ENCODE data around the gene BRSK1. TPM values are rescaled to one million over a fixed set of nuclear protein-coding genes. Genes with fewer than 3 reads are reported as not detected.

The BRSK1 gene
- total and polyA plus RNA-seq, 2 of the 13 experiments (the other 11 are each of a cell fraction or from before 2014, with no cell fraction given) = 0.18 to 1.2 TPM

- peak; percentile 66; the same call in 1 of the 2 replicates for TF ChIP-seq HOMEZ (CRISPR knock-in tag; IDR thresholded peaks at IDR 0.05; ENCODE audit: low read depth)
- peak; percentile 56; the same call in 1 of the 2 replicates for TF ChIP-seq ZSCAN20 (CRISPR knock-in tag; IDR thresholded peaks at IDR 0.05; ENCODE audit: borderline replicate concordance)
- peak; percentile 86 for TF ChIP-seq FOXJ3 (CRISPR knock-in tag; IDR thresholded peaks at IDR 0.05; ENCODE audit: borderline replicate concordance)
- TF ChIP-seq ZBTB14 (CRISPR knock-in tag; IDR thresholded peaks at IDR 0.05) = peak; percentile 65
- TF ChIP-seq LBX2 (CRISPR knock-in tag; IDR thresholded peaks at IDR 0.05; ENCODE audit: borderline replicate concordance) = no peak; the same call in 1 of the 2 replicates
- TF ChIP-seq FOXO4 (CRISPR knock-in tag; conservative IDR thresholded peaks at IDR 0.05) = no peak
- TF ChIP-seq ELK4 (CRISPR knock-in tag; IDR thresholded peaks at IDR 0.05; ENCODE audit: borderline replicate concordance) = no peak
- no peak for TF ChIP-seq RFX1 (IDR thresholded peaks at IDR 0.05)
- peak; percentile 56; the same call in 1 of the 2 replicates for TF ChIP-seq ARHGAP35 (CRISPR knock-in tag; IDR thresholded peaks at IDR 0.05; ENCODE audit: borderline replicate concordance)
- peak; percentile 59; the same call in 1 of the 2 replicates for TF ChIP-seq ZNF33B (CRISPR knock-in tag; IDR thresholded peaks at IDR 0.05)
- no peak; the same call in 1 of the 2 replicates for TF ChIP-seq JUN (CRISPR knock-in tag; IDR thresholded peaks at IDR 0.05)
- TF ChIP-seq E2F2 (CRISPR knock-in tag; IDR thresholded peaks at IDR 0.05; ENCODE audit: borderline replicate concordance) = no peak
- TF ChIP-seq ZNF737 (CRISPR knock-in tag; IDR thresholded peaks at IDR 0.05; ENCODE audit: borderline replicate concordance) = no peak
- TF ChIP-seq CSRNP2 (CRISPR knock-in tag; conservative IDR thresholded peaks at IDR 0.05; ENCODE audit: low read depth) = no peak
- TF ChIP-seq USF2 (IDR thresholded peaks at IDR 0.05; ENCODE audit: low read depth, low read length) = no peak
- TF ChIP-seq USF2 (CRISPR knock-in tag; IDR thresholded peaks at IDR 0.05; ENCODE audit: borderline replicate concordance) = 0 out of 2 replicates have a peak, but pooled peaks have one; percentile 6
These were observed 24.8 kb upstream of the BRSK1 start, which contains the start of gene PPP6R1 (continued) for GRCh38 chr19:55258828-55259539.
